IMR-90 (cell line): ENCODE measurements around the gene ZNF492. TPM values are rescaled to one million over a fixed set of nuclear protein-coding genes. Genes with fewer than 3 reads are reported as not detected.

Experiments
- ATAC-seq: fragments of 200-7000 bp; cut with Tn5 transposase; 2 replicates; pipeline ENCODE4 v1.9.1; 2020; ENCODE audit warnings: low read depth, mild to moderate bottlenecking, moderate library complexity
- BruUV-seq: library from RNA; stranded (reverse); fragments of 400-500 nt; replicated peaks from 2 replicates; lab custom pipeline; 2021; lab: Mats Ljungman, UMichigan
- CTCF ChIA-PET: fragments of 300-600 bp; formaldehyde crosslinking; extraction: SDS; loops from one replicate; lab custom pipeline; 2021; ENCODE audit warnings: antibody characterized with exemption; lab: Yijun Ruan, JAX
- POLR2A ChIA-PET: fragments of 300-600 bp; sonication (Branson Sonifier 250); formaldehyde crosslinking; loops from one replicate; lab custom pipeline; 2022; ENCODE audit warnings: antibody characterized with exemption; ENCODE audit not compliant: unreplicated experiment; lab: Charles Lee
- DNase-seq: peaks from one replicate; pipeline ENCODE4 v3.0.0; 2013
- H2AFZ ChIP-seq: replicated peaks from 2 replicates; pipeline ENCODE3; 2013; ENCODE audit warnings: low read length, mild to moderate bottlenecking; ENCODE audit not compliant: poor library complexity
- H2AK5ac ChIP-seq: 2 replicates; pipeline ENCODE4 v1.6.1; 2013; ENCODE audit warnings: low read depth, low read length, inconsistent platforms
- H2AK9ac ChIP-seq: replicated peaks from 2 replicates; pipeline ENCODE3; 2013; ENCODE audit warnings: mild to moderate bottlenecking, low read depth, low read length, moderate library complexity; ENCODE audit not compliant: poor library complexity
- H2BK120ac ChIP-seq: 2 replicates; pipeline ENCODE4 v1.6.1; 2013; ENCODE audit warnings: low read depth, low read length, inconsistent platforms
- H2BK15ac ChIP-seq: 3 replicates; pipeline ENCODE4 v1.6.1; 2013; ENCODE audit warnings: low read depth, low read length, inconsistent platforms
- H2BK20ac ChIP-seq: 2 replicates; pipeline ENCODE4 v1.6.1; 2013; ENCODE audit warnings: low read depth, mild to moderate bottlenecking, inconsistent platforms, low read length, moderate library complexity
- H2BK5ac ChIP-seq: 2 replicates; pipeline ENCODE4 v1.6.1; 2013; ENCODE audit warnings: mild to moderate bottlenecking, low read depth, low read length, inconsistent platforms; ENCODE audit not compliant: poor library complexity, severe bottlenecking
- H3K14ac ChIP-seq: replicated peaks from 2 replicates; pipeline ENCODE4 v1.6.1; 2013; ENCODE audit warnings: low read depth, low read length, inconsistent platforms
- H3K18ac ChIP-seq: 2 replicates; pipeline ENCODE4 v1.6.1; 2013; ENCODE audit warnings: low read depth, low read length, control low read depth
- H3K23ac ChIP-seq: 2 replicates; pipeline ENCODE4 v1.6.1; 2013; ENCODE audit warnings: low read depth, low read length, inconsistent platforms
- H3K27ac ChIP-seq: 2 replicates; pipeline ENCODE4 v1.5.1; 2013; ENCODE audit warnings: mild to moderate bottlenecking, control low read depth, low read length; ENCODE audit not compliant: insufficient read depth
- H3K27me3 ChIP-seq: 2 replicates; pipeline ENCODE4 v1.6.1; 2013; ENCODE audit warnings: low read length; ENCODE audit not compliant: control insufficient read depth, insufficient read depth
- H3K36me3 ChIP-seq: 2 replicates; pipeline ENCODE4 v1.6.1; 2013; ENCODE audit warnings: low read length, mixed read lengths; ENCODE audit not compliant: control insufficient read depth, insufficient read depth
- H3K4ac ChIP-seq: 2 replicates; pipeline ENCODE4 v1.6.1; 2013; ENCODE audit warnings: low read depth, low read length, inconsistent platforms
- H3K4me1 ChIP-seq: 2 replicates; pipeline ENCODE4 v1.6.1; 2013; ENCODE audit warnings: low read length, mixed read lengths; ENCODE audit not compliant: control insufficient read depth, insufficient read depth
- H3K4me2 ChIP-seq: 2 replicates; pipeline ENCODE4 v1.6.1; 2013; ENCODE audit warnings: low read depth, mild to moderate bottlenecking, control low read depth, low read length, moderate library complexity
- H3K4me3 ChIP-seq: 2 replicates; pipeline ENCODE4 v1.5.1; 2013; ENCODE audit warnings: low read depth, mild to moderate bottlenecking, control low read depth, low read length, moderate library complexity; ENCODE audit not compliant: insufficient read depth
- H3K56ac ChIP-seq: 2 replicates; pipeline ENCODE4 v1.6.1; 2013; ENCODE audit warnings: low read length, inconsistent platforms; ENCODE audit not compliant: insufficient read depth; ENCODE audit errors: extremely low read depth
- H3K79me1 ChIP-seq, 2 experiments: 2 replicates each; pipeline ENCODE4 v1.6.1; 2013; ENCODE audit warnings: low read length in 2 of 2, inconsistent platforms in 1 of 2, low read depth in 1 of 2
- H3K9ac ChIP-seq: 2 replicates; pipeline ENCODE4 v1.6.1; 2013; ENCODE audit warnings: low read depth, low read length, control low read depth
- H3K9me1 ChIP-seq: 2 replicates; pipeline ENCODE4 v1.6.1; 2013; ENCODE audit warnings: low read length, inconsistent platforms; ENCODE audit not compliant: insufficient read depth
- H3K9me3 ChIP-seq: 2 replicates; pipeline ENCODE4 v1.6.1; 2013; ENCODE audit warnings: low read length; ENCODE audit not compliant: control insufficient read depth, insufficient read depth
- H4K20me1 ChIP-seq: 2 replicates; pipeline ENCODE4 v1.6.1; 2013; ENCODE audit warnings: low read length, inconsistent platforms; ENCODE audit not compliant: insufficient read depth
- H4K5ac ChIP-seq: 2 replicates; pipeline ENCODE4 v1.6.1; 2013; ENCODE audit warnings: mild to moderate bottlenecking, low read depth, low read length, control low read depth
- H4K8ac ChIP-seq, 2 experiments: 2 replicates each; pipeline ENCODE4 v1.6.1; 2013; ENCODE audit warnings: low read depth in 2 of 2, low read length in 2 of 2, control low read depth in 1 of 2, inconsistent platforms in 1 of 2
- H4K91ac ChIP-seq: 2 replicates; pipeline ENCODE4 v1.6.1; 2013; ENCODE audit warnings: low read depth, low read length, inconsistent platforms; ENCODE audit not compliant: insufficient read depth
- CEBPB ChIP-seq: IDR thresholded peaks from 2 replicates; pipeline ENCODE4 v1.6.1; 2012; ENCODE audit warnings: low read depth, low read length, improper control_type of control experiment
- CHD1 ChIP-seq: IDR thresholded peaks from 2 replicates; pipeline ENCODE4 v1.6.1; 2012; ENCODE audit warnings: low read depth, low read length, improper control_type of control experiment
- CTCF ChIP-seq: conservative IDR thresholded peaks from 2 replicates; pipeline ENCODE4 v1.5.1; 2012; ENCODE audit warnings: mild to moderate bottlenecking, low read depth, low read length, improper control_type of control experiment
- FOS ChIP-seq: fragments of 150-350 bp; IDR thresholded peaks from 2 replicates; pipeline ENCODE4 v1.6.1; 2016; ENCODE audit warnings: low read depth, low read length
- MAZ ChIP-seq: IDR thresholded peaks from 2 replicates; pipeline ENCODE4 v1.6.1; 2012; ENCODE audit warnings: low read depth, mild to moderate bottlenecking, low read length, improper control_type of control experiment, moderate library complexity, borderline replicate concordance
- MXI1 ChIP-seq: IDR thresholded peaks from 2 replicates; pipeline ENCODE4 v1.6.1; 2012; ENCODE audit warnings: low read depth, mild to moderate bottlenecking, low read length, moderate library complexity, borderline replicate concordance
- NFE2L2 ChIP-seq: fragments of 150-350 bp; IDR thresholded peaks from 2 replicates; pipeline ENCODE4 v1.6.1; 2016; ENCODE audit warnings: low read depth, mild to moderate bottlenecking, low read length
- RAD21 ChIP-seq: IDR thresholded peaks from 2 replicates; pipeline ENCODE4 v1.6.1; 2012; ENCODE audit warnings: low read length, improper control_type of control experiment
- RCOR1 ChIP-seq: IDR thresholded peaks from 2 replicates; pipeline ENCODE4 v1.6.1; 2012; ENCODE audit warnings: mild to moderate bottlenecking, low read length, improper control_type of control experiment; ENCODE audit not compliant: insufficient replicate concordance
- SMC3 ChIP-seq: fragments of 150-350 bp; IDR thresholded peaks from 2 replicates; pipeline ENCODE4 v1.6.1; 2016; ENCODE audit warnings: low read depth, mild to moderate bottlenecking, antibody characterized with exemption, low read length, moderate library complexity
- USF2 ChIP-seq: fragments of 150-350 bp; IDR thresholded peaks from 2 replicates; pipeline ENCODE4 v1.6.1; 2017; ENCODE audit warnings: mild to moderate bottlenecking, antibody characterized with exemption, low read length, low read depth
- WGBS, 2 experiments: methylation state at CpG; one replicate each; pipeline versions ENCODE4 v1.1.5 to v1.1.7; 2013; ENCODE audit warnings: missing lambda C conversion rate in 2 of 2; ENCODE audit not compliant: insufficient read length in 1 of 2; ENCODE audit errors: extremely low coverage in 2 of 2; 5-methylcytosine and 5-hydroxymethylcytosine counted together
- dilution Hi-C: fragments of 300-500 bp; cut with HindIII; formaldehyde crosslinking; loops from one replicate; pipeline ENCODE4 v1.14.3; 2018; ENCODE audit warnings: low sequenced_read_pairs; ENCODE audit not compliant: unreplicated experiment
- in situ Hi-C: fragments of 300-500 bp; cut with MboI; formaldehyde crosslinking; loops from 3 replicates; pipeline ENCODE4 v1.14.3; 2019; ENCODE audit warnings: low sequenced_read_pairs, inconsistent platforms, mixed read lengths
- intact Hi-C: fragments of 100-400 bp; cut with micrococcal nuclease; formaldehyde crosslinking; loops from 2 replicates; pipeline ENCODE4 v1.10.0; 2022
- polyA plus RNA-seq, 3 experiments: library from polyadenylated mRNA; depleted of rRNA; stranded (reverse); fragments of >200 nt; gene quantifications; 2 replicates each; pipeline ENCODE4 v1.2.3, GENCODE V29; 2012; ENCODE audit warnings: low replicate concordance in 1 of 3
- total RNA-seq: library from RNA; depleted of rRNA; stranded (reverse); fragments of >200 nt; gene quantifications from 2 replicates; pipeline ENCODE4 v1.2.3, GENCODE V29; 2012

Gene ZNF492
- total and polyA plus RNA-seq, 2 of the 4 experiments (the other 2 are of a cell fraction): 0.19 to 1.3 TPM

GRCh38 chr19:22608441-22608840 is 25.7 kb upstream of the ZNF492 start:
- no TSS peak for BruUV-seq
- no peaks in the 10 kb centered on the region for H3K27me3 ChIP-seq
- no peak overlapping the region for H3K14ac ChIP-seq
- no peak overlapping the region for H3K27ac ChIP-seq
- 80% methylated on average over 1 of the region's 7 CpGs; no CpG with 5 or more reads in 1 of the 2 experiments for WGBS, 2 experiments
- no peak for ATAC-seq
- H3K36me3 ChIP-seq: no peaks in the 10 kb centered on the region
- H2BK15ac ChIP-seq: no peak overlapping the region
- intact Hi-C loops (no loop called here), in situ Hi-C loops (no loop called here), dilution Hi-C loops (no loop called here)
- no peak overlapping the region for H3K4ac ChIP-seq
- TF ChIP-seq FOS: no peak
- TF ChIP-seq USF2: no peak
- TF ChIP-seq CHD1: no peak
- TF ChIP-seq MXI1: no peak
- TF ChIP-seq SMC3: no peak
- TF ChIP-seq CTCF: no peak
- no peak for TF ChIP-seq NFE2L2
- TF ChIP-seq RCOR1: no peak
- no peak for TF ChIP-seq RAD21
- TF ChIP-seq CEBPB: no peak
- TF ChIP-seq MAZ: no peak
- H2AK9ac ChIP-seq: no peak overlapping the region
- no peaks in the 10 kb centered on the region for H3K9me1 ChIP-seq
- H3K4me2 ChIP-seq: no peak overlapping the region
- H3K9me3 ChIP-seq: peaks cover 64% of the 10 kb centered on the region
- H2BK120ac ChIP-seq: no peak overlapping the region
- no peak overlapping the region for H2BK20ac ChIP-seq
- no peak overlapping the region for H3K23ac ChIP-seq
- H4K5ac ChIP-seq: no peak overlapping the region
- H3K79me1 ChIP-seq: no peaks in the 10 kb centered on the region
- H4K91ac ChIP-seq: no peak overlapping the region
- ChIA-PET POLR2A (no interaction called here), CTCF (no interaction called here)
- H3K9ac ChIP-seq: no peak overlapping the region
- H3K56ac ChIP-seq: no peak overlapping the region
- H2AK5ac ChIP-seq: no peak overlapping the region
- no peaks in the 10 kb centered on the region for H3K4me1 ChIP-seq
- no peak overlapping the region for H3K4me3 ChIP-seq
- no peak overlapping the region for H2BK5ac ChIP-seq
- H2AFZ ChIP-seq: no peak overlapping the region
- no peak overlapping the region for H3K18ac ChIP-seq
- no peak overlapping the region for H4K8ac ChIP-seq
- H4K20me1 ChIP-seq: no peaks in the 10 kb centered on the region
- DNase-seq: no peak
